Measurements from ENCODE around the gene PKN1. TPM values are rescaled to one million over a fixed set of nuclear protein-coding genes. Genes with fewer than 3 reads are reported as not detected.

The PKN1 gene
- total RNA-seq (ENCODE audit: low replicate concordance), result 164 and 342 TPM in 2 replicates

GRCh38 chr19:14432791-14433553, at the start of gene PKN1:
Gene PKN1 (plus strand): TSS chr19:14433306. CDS start chr19:14433522, 216 bp downstream.
- TF ChIP-seq CTCF (IDR thresholded peaks at IDR 0.05; ENCODE audit: insufficient read depth, low read length), result no peak
- H3K4me3 ChIP-seq (ENCODE audit: low read depth, low read length), result peak within 1 kb of the TSS; percentile 80
- no peak for DNase-seq (ENCODE audit: low read depth)

DNA sequence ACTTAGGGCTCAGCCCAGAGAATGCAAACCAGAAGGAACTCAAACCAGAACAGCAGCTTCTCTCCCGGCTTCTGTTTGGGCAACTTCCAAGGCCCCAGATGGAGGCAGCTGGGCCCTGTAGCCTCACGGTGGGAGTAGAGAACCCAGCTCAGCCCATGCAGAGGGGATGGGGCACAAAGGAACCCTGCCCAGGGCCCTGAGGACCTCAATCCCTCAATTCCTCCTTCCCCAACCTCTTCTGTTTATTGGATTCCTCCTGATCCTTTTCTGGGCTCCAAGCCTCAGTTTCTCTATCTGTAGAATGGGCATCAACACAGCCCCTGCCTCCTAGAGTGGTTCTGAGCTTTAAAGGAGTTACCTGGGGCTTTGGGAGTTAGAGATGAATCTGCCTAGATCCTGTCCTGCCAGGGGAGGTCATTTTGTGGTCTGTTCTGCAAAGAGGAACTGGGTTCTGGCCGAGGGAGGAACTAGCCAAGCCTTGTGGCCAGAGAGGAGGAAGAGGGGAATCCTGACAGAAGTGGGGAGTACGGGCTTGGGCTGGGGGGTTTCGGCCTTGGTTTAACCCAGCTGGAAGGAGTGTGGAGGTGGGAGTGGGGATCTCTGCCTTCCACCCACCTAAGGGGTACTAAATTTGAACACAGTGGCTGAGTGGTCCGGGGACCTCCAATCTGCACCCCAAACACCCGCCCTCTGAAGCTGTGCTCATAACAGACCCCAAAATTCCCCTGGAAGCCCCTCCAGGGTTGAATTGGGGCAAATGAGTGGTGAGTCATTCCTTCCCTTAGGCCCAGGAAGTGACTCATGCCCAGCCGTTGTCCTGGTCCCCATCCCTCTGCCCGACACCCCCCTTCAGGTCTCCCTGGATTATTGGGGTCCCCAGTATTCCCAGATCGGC, 49.2 kb upstream of the PKN1 start:
- H3K4me3 ChIP-seq (ENCODE audit: low read depth, low read length), result peak overlapping the region; percentile 44
- DNase-seq (ENCODE audit: low read depth), result peak; percentile 51
- TF ChIP-seq CTCF (IDR thresholded peaks at IDR 0.05; ENCODE audit: insufficient read depth, low read length), result no peak

DNA sequence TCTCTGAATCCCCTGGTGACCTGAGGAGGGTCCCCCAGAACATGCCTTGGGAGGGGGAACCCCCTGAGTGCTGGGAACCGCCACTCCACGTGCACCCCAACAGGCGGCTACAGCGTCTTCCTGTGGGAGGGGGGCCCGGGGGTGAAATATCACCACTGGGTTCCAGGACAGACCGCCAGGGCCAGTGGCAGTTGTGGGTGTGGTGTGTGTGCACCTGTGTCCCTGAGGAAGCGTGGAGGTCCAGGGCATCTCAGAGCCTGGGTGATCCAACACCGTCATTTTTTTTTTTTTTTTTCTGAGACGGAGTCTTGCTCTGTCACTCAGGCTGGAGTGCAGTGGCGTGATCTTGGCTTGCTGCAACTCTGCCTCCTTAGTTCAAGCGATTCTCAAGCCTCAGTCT, 47.6 kb upstream of the PKN1 start:
- TF ChIP-seq CTCF (IDR thresholded peaks at IDR 0.05; ENCODE audit: insufficient read depth, low read length), result no peak
- no peak for DNase-seq (ENCODE audit: low read depth)
- no peak overlapping the region for H3K4me3 ChIP-seq (ENCODE audit: low read depth, low read length)

- no peak for DNase-seq (ENCODE audit: low read depth)
- TF ChIP-seq CTCF (IDR thresholded peaks at IDR 0.05; ENCODE audit: insufficient read depth, low read length), result no peak
- no peak overlapping the region for H3K4me3 ChIP-seq (ENCODE audit: low read depth, low read length)
These were observed 42.6 kb upstream of the PKN1 start for GRCh38 chr19:14390548-14390947.

DNA sequence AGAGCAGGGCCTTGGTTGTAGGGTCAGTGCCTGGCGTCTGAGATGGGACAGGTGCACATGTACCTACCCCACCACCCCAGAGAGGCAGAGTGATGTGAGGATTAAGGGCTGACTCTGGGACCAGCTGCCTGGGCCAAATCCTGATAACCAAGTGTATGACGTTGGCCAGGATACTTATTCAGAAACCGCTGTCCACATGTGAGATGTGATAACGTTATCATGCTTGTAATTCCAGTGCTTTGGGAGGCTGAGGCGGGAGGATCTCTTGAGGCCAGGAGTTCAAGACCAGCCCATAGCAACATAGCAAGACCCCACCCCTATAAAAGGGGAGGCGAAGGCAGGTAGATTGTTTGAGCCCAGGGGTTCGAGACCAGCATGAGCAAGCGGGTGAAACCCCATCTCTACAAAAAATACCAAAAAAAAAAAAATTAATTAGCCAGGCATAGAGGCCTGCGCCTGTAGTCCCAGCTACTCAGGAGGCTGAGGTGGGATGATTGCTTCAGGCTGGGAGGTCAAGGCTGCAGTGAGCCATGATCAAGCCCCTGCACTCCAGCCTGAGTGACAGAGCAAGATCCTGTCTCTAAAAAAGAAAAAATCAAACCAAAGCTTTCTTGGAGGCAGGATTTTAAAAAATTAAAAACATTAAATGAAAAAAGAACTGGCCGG, 41.8 kb upstream of the PKN1 start:
- no peak for DNase-seq (ENCODE audit: low read depth)
- no peak for TF ChIP-seq CTCF (IDR thresholded peaks at IDR 0.05; ENCODE audit: insufficient read depth, low read length)
- H3K4me3 ChIP-seq (ENCODE audit: low read depth, low read length), result no peak overlapping the region

DNA sequence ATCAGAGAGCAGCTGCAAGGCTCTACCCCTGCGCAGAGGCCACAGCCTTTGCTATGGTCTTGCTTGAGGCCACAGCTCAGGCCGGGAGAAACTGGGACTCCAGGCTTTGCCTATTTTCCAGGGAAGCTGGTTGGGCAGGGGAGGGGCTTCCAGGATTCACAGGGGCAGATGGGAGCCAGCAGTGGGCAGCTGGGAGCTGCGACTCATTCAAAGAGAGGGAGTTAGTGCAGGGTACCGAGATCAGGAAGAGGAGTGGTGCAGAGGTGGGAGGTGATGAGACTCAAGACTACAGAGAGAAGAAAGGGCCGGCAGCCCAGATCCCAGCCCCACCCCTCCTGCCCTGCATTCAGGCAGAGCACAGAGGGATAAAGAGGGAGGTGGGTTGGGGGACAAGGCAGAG, 39.8 kb upstream of the PKN1 start:
- DNase-seq (ENCODE audit: low read depth), result no peak
- no peak for TF ChIP-seq CTCF (IDR thresholded peaks at IDR 0.05; ENCODE audit: insufficient read depth, low read length)
- no peak overlapping the region for H3K4me3 ChIP-seq (ENCODE audit: low read depth, low read length)
